ENCODE measurements around the gene MSI2.

- TF ChIP-seq POLR2A (IDR thresholded peaks at IDR 0.05) (no peak), POLR2AphosphoS5 (IDR thresholded peaks at IDR 0.05) (no peak), CTCF (IDR thresholded peaks at IDR 0.05) (no peak)
Measured at GRCh38 chr17:57496382-57496781, 240.1 kb downstream of the MSI2 start.
